ENCODE results near the gene RBMS1. TPM values are rescaled to one million over a fixed set of nuclear protein-coding genes. Genes with fewer than 3 reads are reported as not detected.
"Not testable (repeated sequence)": the region's sequence is repeated elsewhere in the genome, so short reads cannot be mapped to it uniquely, and the experiment has no call there.

Gene RBMS1
- total RNA-seq, 1 experiment from 2014 or later, result 86.6 TPM

DNA sequence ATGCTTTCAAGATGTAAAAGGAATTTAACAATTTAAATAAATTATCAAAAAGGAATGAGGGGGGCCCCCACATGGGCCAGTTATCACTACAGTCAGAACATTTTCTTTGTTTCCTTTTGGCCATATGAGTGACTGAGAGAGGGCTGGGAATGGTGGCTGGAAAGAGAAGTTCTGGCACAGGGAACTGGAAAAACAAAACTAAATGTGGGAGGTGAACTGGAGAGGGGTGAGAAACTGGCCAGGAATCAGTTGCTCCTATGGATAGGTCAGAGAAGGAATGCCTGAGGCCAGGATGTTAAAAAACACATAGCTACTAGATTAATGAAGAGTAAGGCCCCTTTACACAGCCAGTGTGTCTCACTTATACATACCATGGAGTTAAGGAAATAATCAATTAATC, 121.0 kb downstream of the RBMS1 start:
- no peak for DNase-seq
- Histone ChIP-seq H3K4me1 (peaks cover 44% of the 10 kb centered on the region), H3K27ac (no peak overlapping the region), H3K9me3 (replicated peaks) (no peaks in the 10 kb centered on the region), H3K36me3 (no peaks in the 10 kb centered on the region; the same call in 1 of the 2 replicates), H3K4me3 (no peak overlapping the region), H3K27me3 (no peaks in the 10 kb centered on the region)

DNA sequence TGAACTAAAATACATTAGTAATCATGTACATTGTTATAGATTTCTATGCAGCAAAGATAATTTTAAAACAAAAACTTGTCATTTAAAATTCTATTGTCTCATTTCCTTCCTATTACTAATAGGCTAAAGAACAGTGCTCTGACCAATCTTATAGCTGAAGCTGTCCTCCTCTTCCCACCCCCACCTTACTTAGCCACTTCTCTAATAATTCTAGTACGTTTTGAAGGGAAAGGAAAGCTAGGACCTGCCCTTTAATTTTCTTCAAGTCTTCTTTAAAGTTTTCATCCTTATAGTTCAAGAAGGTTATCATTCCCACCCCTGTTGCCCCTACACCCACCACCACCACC, 121.6 kb downstream of the RBMS1 start:
- H3K27ac ChIP-seq, result no peak overlapping the region
- no peaks in the 10 kb centered on the region; the same call in 1 of the 2 replicates for H3K36me3 ChIP-seq
- no peak overlapping the region for H3K4me3 ChIP-seq
- no peak for DNase-seq
- no peaks in the 10 kb centered on the region for H3K27me3 ChIP-seq
- H3K4me1 ChIP-seq, result peaks cover 47% of the 10 kb centered on the region
- no peaks in the 10 kb centered on the region for H3K9me3 ChIP-seq (replicated peaks)

DNA sequence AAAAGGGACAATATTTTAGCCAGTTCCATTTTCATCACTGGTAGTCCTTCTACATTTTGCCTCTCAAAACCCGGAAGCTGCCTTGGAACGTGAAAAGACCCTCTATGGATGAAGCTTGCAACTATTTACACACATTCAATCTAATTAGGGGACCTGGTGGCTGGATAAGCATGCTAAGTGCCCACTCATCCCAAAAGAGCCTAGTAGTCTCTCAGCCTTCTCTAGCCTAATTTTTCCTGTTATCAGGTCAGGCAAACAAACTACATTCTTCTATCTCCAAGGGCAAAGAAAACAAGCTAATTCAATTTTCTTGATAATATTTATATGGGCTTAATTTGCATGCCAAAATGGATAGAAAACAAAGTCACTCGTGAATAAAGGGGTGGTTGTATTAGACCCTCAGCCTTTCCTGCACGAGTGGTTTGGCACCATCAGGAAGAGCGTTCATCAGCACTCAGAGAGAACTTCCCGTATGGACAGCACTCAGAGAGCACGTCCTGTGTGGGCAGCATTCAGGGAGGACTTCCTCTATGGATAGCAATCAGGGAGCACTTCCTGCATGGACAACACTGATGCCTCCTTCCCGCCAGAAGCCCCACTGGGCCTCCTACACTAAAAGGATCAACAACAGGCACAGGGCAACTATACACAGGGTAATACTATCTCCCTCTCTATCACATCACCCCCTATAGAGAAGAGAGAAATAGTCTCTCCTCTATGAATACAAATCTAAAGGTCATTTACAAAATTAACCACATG, 122.2 kb downstream of the RBMS1 start:
- no peak overlapping the region for H3K4me3 ChIP-seq
- peak in 1 of 2 experiments; percentile 9 for DNase-seq
- no peaks in the 10 kb centered on the region for H3K9me3 ChIP-seq (replicated peaks)
- H3K4me1 ChIP-seq, result peaks cover 49% of the 10 kb centered on the region
- no peaks in the 10 kb centered on the region for H3K27me3 ChIP-seq
- H3K36me3 ChIP-seq, result peaks cover 4% of the 10 kb centered on the region
- no peak overlapping the region for H3K27ac ChIP-seq

DNA sequence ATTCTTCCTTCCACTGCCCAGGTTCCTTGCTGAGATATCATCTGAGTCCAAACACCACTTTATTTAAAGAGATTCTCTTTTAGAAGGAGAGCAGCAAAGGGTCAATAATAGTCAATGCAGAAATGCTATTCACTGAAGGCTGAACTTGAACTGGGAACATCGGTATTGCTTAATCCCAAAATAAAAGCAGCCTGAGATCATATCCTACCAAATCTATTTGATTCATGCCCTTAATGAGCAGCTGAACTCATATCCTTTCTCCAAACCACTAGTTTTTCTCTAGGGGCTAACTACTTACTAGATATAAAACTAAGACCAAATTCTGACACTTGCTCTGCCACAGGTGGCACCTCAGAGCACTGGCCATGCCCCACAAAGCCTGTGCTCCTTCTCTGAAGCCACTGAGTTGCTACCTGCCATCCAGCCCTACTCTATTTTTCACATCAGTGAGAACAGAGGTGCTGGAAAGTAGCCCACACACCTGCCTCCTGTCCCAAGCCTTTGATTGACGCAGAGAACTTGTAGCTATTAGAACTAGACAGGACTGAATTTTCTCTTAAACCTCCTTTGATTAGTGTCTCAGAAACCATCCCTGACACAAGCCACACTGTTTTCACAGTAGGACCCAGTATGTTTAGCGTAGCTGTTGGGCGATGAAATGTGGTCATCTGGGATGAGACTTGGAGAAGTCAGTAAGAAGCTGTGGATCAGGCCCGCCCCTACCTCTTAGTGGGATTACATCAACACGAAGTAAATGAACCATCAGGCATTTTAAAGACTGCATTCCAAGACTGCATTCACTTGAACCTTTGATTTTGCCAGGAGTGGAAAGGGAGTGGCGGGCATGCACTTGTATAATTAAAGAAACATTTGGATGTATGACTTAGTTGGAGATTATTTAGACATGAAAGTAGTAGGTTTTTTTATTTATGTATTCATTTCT, 124.3 kb downstream of the RBMS1 start:
- Histone ChIP-seq H3K4me3 (no peak overlapping the region), H3K4me1 (peaks cover 50% of the 10 kb centered on the region), H3K9me3 (replicated peaks) (no peaks in the 10 kb centered on the region), H3K27ac (peak overlapping the region; percentile 79; the same call in 1 of the 2 replicates), H3K36me3 (peaks cover 9% of the 10 kb centered on the region), H3K27me3 (no peaks in the 10 kb centered on the region)
- DNase-seq, result no peak

DNA sequence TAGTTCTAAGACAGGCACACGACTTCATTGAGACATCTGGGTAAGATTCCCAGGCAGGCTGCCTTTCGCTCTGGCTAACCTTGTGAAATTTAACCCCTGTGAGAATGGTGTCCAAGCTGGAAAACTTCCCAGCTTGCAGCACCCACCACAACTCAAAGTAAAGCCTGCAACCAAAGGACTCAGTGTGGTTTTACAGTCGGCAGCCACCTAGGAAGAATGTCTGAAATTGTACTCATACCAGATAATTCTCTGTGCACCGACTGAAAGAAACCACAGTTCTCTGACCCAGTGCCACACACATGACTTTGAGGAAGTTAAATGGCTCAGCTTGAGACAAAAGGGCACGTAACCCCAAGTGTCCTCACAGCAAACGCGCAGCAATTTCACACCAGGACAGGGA, 125.7 kb downstream of the RBMS1 start:
- Histone ChIP-seq H3K27ac (peak overlapping the region; percentile 79), H3K4me1 (peaks cover 50% of the 10 kb centered on the region), H3K9me3 (replicated peaks) (no peaks in the 10 kb centered on the region), H3K27me3 (no peaks in the 10 kb centered on the region), H3K36me3 (peaks cover 9% of the 10 kb centered on the region), H3K4me3 (peak overlapping the region; percentile 9; the same call in 1 of the 2 replicates)
- peak; percentile 86 to 95 for DNase-seq

DNA sequence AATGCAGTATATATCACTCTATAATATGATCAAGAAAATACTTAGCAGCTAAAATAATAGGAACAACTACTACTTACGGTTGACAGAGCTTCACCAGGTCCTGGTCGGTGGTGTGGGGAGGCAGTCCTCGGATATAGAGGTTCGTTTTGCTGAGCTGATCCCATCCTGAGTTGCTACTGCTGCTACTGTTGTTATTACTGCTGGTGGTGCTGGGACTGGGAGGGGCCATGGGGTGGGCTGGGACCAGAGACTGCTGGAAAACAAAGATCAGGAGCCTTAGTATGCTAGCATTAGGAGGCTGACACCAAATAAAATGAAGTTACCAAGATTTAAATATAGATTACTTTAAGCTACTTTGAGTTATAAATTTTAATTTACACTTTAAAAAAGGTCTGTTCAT, 126.5 kb downstream of the RBMS1 start:
- peak overlapping the region; percentile 79 for H3K27ac ChIP-seq
- H3K4me1 ChIP-seq, result peaks cover 47% of the 10 kb centered on the region
- H3K4me3 ChIP-seq, result not testable (repeated sequence)

DNA sequence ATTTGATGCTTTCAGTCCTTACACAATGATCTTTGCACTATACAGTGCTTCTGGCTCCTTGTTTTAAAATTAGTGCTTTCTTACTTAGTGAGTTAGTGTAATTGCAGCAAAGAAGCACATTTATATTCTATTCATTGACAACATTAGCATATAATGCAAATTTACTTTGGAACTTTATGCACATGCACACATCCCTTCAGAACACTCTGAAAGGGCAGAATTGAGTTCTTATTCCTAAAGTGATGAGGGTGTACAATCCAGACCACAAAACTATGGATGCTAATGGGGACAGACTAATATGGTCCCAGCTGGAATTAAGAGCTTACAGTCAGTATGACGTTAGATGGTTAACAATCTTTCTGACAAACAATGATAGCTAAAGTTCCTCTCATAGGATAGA, 127.1 kb downstream of the RBMS1 start:
- Histone ChIP-seq H3K27ac (no peak overlapping the region), H3K36me3 (peaks cover 9% of the 10 kb centered on the region), H3K4me1 (peaks cover 47% of the 10 kb centered on the region), H3K4me3 (no peak overlapping the region), H3K27me3 (no peaks in the 10 kb centered on the region), H3K9me3 (replicated peaks) (no peaks in the 10 kb centered on the region)
- no peak for DNase-seq

More for the DNA sequence above, 126.5 kb downstream of the RBMS1 start:
- not testable (repeated sequence) for H3K36me3 ChIP-seq; H3K27me3 ChIP-seq; H3K9me3 ChIP-seq (replicated peaks)
- DNase-seq, result peak in 1 of 2 experiments; percentile 11

GRCh38 chr2:160365716-160366367, 127.8 kb downstream of the RBMS1 start:
- no peak overlapping the region for H3K4me3 ChIP-seq
- peak; percentile 73 to 83 for DNase-seq
- peaks cover 43% of the 10 kb centered on the region for H3K4me1 ChIP-seq
- H3K27me3 ChIP-seq, result no peaks in the 10 kb centered on the region
- peaks cover 9% of the 10 kb centered on the region for H3K36me3 ChIP-seq
- H3K27ac ChIP-seq, result peak overlapping the region; percentile 21; the same call in 1 of the 2 replicates
- no peaks in the 10 kb centered on the region for H3K9me3 ChIP-seq (replicated peaks)

DNA sequence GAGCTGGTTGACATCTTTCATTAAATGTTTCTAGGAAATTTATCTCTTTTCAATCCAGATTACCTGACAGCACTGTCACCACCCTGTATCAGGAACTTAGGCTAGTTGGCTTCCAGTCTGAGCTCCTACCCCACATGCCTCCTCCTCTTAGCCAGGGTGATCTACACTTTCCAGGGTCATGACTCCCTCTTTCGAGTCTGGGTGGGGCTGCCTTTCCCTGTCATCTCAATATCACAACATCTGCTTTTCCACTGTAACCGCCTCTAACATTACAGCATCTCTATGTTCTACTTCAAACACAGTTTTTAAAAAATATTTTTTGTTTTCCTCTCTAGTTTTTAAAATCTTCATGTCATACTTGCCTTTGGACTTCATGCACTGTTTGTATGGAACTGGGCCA, 129.2 kb downstream of the RBMS1 start:
- no peak overlapping the region for H3K27ac ChIP-seq
- peaks cover 42% of the 10 kb centered on the region for H3K4me1 ChIP-seq
- peaks cover 9% of the 10 kb centered on the region for H3K36me3 ChIP-seq
- no peaks in the 10 kb centered on the region for H3K27me3 ChIP-seq
- H3K4me3 ChIP-seq, result no peak overlapping the region
- H3K9me3 ChIP-seq (replicated peaks), result no peaks in the 10 kb centered on the region; the same call in 1 of the 2 replicates
- DNase-seq, result no peak

GRCh38 chr2:160363961-160364360, 129.6 kb downstream of the RBMS1 start:
- no peak for DNase-seq
- Histone ChIP-seq H3K27ac (no peak overlapping the region), H3K4me1 (peaks cover 38% of the 10 kb centered on the region)

GRCh38 chr2:160363055-160363454, 130.6 kb downstream of the RBMS1 start:
- Histone ChIP-seq H3K9me3 (replicated peaks) (no peaks in the 10 kb centered on the region; the same call in 1 of the 2 replicates), H3K4me1 (peaks cover 29% of the 10 kb centered on the region), H3K4me3 (no peak overlapping the region), H3K27ac (no peak overlapping the region), H3K27me3 (no peaks in the 10 kb centered on the region), H3K36me3 (peaks cover 11% of the 10 kb centered on the region)
- DNase-seq, result no peak

More at GRCh38 chr2:160363961-160364360, 129.6 kb downstream of the RBMS1 start:
- Histone ChIP-seq H3K9me3 (replicated peaks) (no peaks in the 10 kb centered on the region; the same call in 1 of the 2 replicates), H3K36me3 (peaks cover 9% of the 10 kb centered on the region), H3K27me3 (no peaks in the 10 kb centered on the region), H3K4me3 (no peak overlapping the region)

GRCh38 chr2:160362541-160362940, 131.1 kb downstream of the RBMS1 start:
- Histone ChIP-seq H3K36me3 (peaks cover 15% of the 10 kb centered on the region), H3K4me1 (peaks cover 28% of the 10 kb centered on the region)

GRCh38 chr2:160362018-160362417, 131.6 kb downstream of the RBMS1 start:
- peaks cover 23% of the 10 kb centered on the region for H3K4me1 ChIP-seq
- peaks cover 15% of the 10 kb centered on the region for H3K36me3 ChIP-seq
- H3K4me3 ChIP-seq, result no peak overlapping the region
- no peak overlapping the region for H3K27ac ChIP-seq
- no peak for DNase-seq
- H3K9me3 ChIP-seq (replicated peaks), result no peaks in the 10 kb centered on the region; the same call in 1 of the 2 replicates
- no peaks in the 10 kb centered on the region for H3K27me3 ChIP-seq

More at GRCh38 chr2:160362541-160362940, 131.1 kb downstream of the RBMS1 start:
- H3K9me3 ChIP-seq (replicated peaks), result no peaks in the 10 kb centered on the region; the same call in 1 of the 2 replicates
- no peak overlapping the region for H3K4me3 ChIP-seq
- H3K27me3 ChIP-seq, result no peaks in the 10 kb centered on the region
- DNase-seq, result no peak
- no peak overlapping the region for H3K27ac ChIP-seq

GRCh38 chr2:160360089-160360757, 133.4 kb downstream of the RBMS1 start:
- no peaks in the 10 kb centered on the region for H3K27me3 ChIP-seq
- no peaks in the 10 kb centered on the region; the same call in 1 of the 2 replicates for H3K9me3 ChIP-seq (replicated peaks)
- no peak for DNase-seq
- peaks cover 5% of the 10 kb centered on the region for H3K4me1 ChIP-seq
- no peak overlapping the region for H3K27ac ChIP-seq
- H3K36me3 ChIP-seq, result peaks cover 13% of the 10 kb centered on the region
- H3K4me3 ChIP-seq, result no peak overlapping the region
